OCI-LY1 (cell line): ENCODE results near the gene ARMH4.

Experiments used
- H2AFZ ChIP-seq: fragments of 200-600 bp; sonication (generic), shearing (Covaris generic); 2 replicates; pipeline ENCODE4 v1.6.0; 2014; ENCODE audit warnings: antibody characterized with exemption, mild to moderate bottlenecking, low read length
- H3F3A ChIP-seq: fragments of 200-600 bp; sonication (generic), shearing (Covaris generic); 2 replicates; pipeline ENCODE4 v1.6.0; 2014; ENCODE audit warnings: mild to moderate bottlenecking, antibody characterized with exemption, low read length, moderate library complexity; ENCODE audit not compliant: insufficient read depth
- H3K27ac ChIP-seq: fragments of 200-600 bp; sonication (generic); 2 replicates; pipeline ENCODE4 v1.5.1; 2014; ENCODE audit warnings: low read length, mixed run types, mild to moderate bottlenecking, low read depth; ENCODE audit not compliant: poor library complexity, severe bottlenecking
- H3K27me3 ChIP-seq: fragments of 200-600 bp; sonication (generic); 2 replicates; pipeline ENCODE4 v1.6.0; 2014; ENCODE audit warnings: antibody characterized with exemption, mild to moderate bottlenecking, low read length, moderate library complexity; ENCODE audit not compliant: insufficient read depth
- H3K36me3 ChIP-seq: fragments of 200-600 bp; sonication (generic); 2 replicates; pipeline ENCODE4 v1.6.1; 2014; ENCODE audit warnings: mild to moderate bottlenecking, antibody characterized with exemption, low read length, moderate library complexity, mixed read lengths; ENCODE audit not compliant: insufficient read depth
- H3K4me1 ChIP-seq: fragments of 200-600 bp; sonication (generic); 2 replicates; pipeline ENCODE4 v1.5.1; 2014; ENCODE audit warnings: mild to moderate bottlenecking, low read length, moderate library complexity; ENCODE audit not compliant: insufficient read depth, severe bottlenecking
- H3K4me2 ChIP-seq: fragments of 200-600 bp; sonication (generic), shearing (Covaris generic); 2 replicates; pipeline ENCODE4 v1.6.1; 2014; ENCODE audit warnings: low read length
- H3K4me3 ChIP-seq: fragments of 200-600 bp; sonication (generic); 2 replicates; pipeline ENCODE4 v1.5.1; 2014; ENCODE audit warnings: low read length, low read depth, mild to moderate bottlenecking, mixed read lengths; ENCODE audit not compliant: poor library complexity, severe bottlenecking
- H3K79me2 ChIP-seq: fragments of 200-600 bp; shearing (Covaris generic); 2 replicates; pipeline ENCODE4 v1.6.1; 2016; ENCODE audit warnings: mixed run types, low read length, mixed read lengths; ENCODE audit not compliant: insufficient read depth
- H3K9ac ChIP-seq: fragments of 200-600 bp; sonication (generic), shearing (Covaris generic); 2 replicates; pipeline ENCODE4 v1.6.1; 2014; ENCODE audit warnings: mild to moderate bottlenecking, low read length, mixed read lengths
- H3K9me2 ChIP-seq: fragments of 200-600 bp; sonication (generic), shearing (Covaris generic); 2 replicates; pipeline ENCODE4 v1.6.1; 2014; ENCODE audit warnings: low read depth, mild to moderate bottlenecking, low read length, mixed read lengths
- H3K9me3 ChIP-seq: fragments of 200-600 bp; shearing (Covaris generic); 2 replicates; pipeline ENCODE4 v1.6.1; 2014; ENCODE audit warnings: low read length, mixed read lengths
- H4K20me1 ChIP-seq: fragments of 200-600 bp; sonication (generic), shearing (Covaris generic); 2 replicates; pipeline ENCODE4 v1.6.0; 2016; ENCODE audit warnings: mild to moderate bottlenecking, low read length; ENCODE audit not compliant: insufficient read depth
- EZH2 ChIP-seq: fragments of 200-600 bp; sonication (generic), shearing (Covaris generic); IDR thresholded peaks from 2 replicates; pipeline ENCODE4 v1.8.0; 2017; ENCODE audit warnings: borderline replicate concordance, mixed run types, mild to moderate bottlenecking, antibody characterized with exemption, low read length, moderate library complexity, mixed read lengths
- TF ChIP-seq, protein P1 (sequence below): fragments of 200-600 bp; sonication (generic), shearing (Covaris generic); IDR thresholded peaks from 2 replicates; pipeline ENCODE4 v1.5.1; 2017; ENCODE audit warnings: mild to moderate bottlenecking, antibody characterized with exemption, low read length, moderate library complexity, mixed read lengths

Gene ARMH4

DNA sequence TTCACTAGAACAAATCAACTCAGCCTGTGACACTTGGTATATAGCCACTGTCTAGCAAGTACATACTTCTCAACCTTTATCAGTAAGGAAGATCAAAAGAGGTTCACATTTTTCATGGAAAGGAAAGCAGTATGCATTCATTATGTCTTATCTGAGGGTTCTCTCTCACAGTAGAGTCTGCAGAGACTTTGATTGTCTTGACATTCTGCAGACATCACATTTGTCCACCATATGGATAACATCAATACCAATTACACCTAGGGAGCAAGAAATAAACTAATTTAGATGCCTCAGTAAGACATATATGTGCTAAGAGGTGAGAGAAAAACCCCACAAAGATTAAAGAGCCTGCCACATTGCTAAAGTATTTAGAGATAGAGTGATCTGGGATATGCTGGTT, 175.3 kb downstream of the ARMH4 start:
- H3K9ac ChIP-seq: no peak overlapping the region
- TF ChIP-seq, protein P1, sequence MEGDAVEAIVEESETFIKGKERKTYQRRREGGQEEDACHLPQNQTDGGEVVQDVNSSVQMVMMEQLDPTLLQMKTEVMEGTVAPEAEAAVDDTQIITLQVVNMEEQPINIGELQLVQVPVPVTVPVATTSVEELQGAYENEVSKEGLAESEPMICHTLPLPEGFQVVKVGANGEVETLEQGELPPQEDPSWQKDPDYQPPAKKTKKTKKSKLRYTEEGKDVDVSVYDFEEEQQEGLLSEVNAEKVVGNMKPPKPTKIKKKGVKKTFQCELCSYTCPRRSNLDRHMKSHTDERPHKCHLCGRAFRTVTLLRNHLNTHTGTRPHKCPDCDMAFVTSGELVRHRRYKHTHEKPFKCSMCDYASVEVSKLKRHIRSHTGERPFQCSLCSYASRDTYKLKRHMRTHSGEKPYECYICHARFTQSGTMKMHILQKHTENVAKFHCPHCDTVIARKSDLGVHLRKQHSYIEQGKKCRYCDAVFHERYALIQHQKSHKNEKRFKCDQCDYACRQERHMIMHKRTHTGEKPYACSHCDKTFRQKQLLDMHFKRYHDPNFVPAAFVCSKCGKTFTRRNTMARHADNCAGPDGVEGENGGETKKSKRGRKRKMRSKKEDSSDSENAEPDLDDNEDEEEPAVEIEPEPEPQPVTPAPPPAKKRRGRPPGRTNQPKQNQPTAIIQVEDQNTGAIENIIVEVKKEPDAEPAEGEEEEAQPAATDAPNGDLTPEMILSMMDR: no peak
- no peak for TF ChIP-seq EZH2
- no peaks in the 10 kb centered on the region for H3K27me3 ChIP-seq
- H3K36me3 ChIP-seq: no peaks in the 10 kb centered on the region
- no peak overlapping the region for H3K4me3 ChIP-seq
- no peaks in the 10 kb centered on the region for H3K9me2 ChIP-seq
- H3K9me3 ChIP-seq: no peaks in the 10 kb centered on the region
- H3K4me2 ChIP-seq: no peak overlapping the region
- H2AFZ ChIP-seq: no peak overlapping the region
- H3K4me1 ChIP-seq: no peaks in the 10 kb centered on the region
- no peaks in the 10 kb centered on the region for H3K79me2 ChIP-seq
- H3F3A ChIP-seq: no peaks in the 10 kb centered on the region
- H4K20me1 ChIP-seq: no peaks in the 10 kb centered on the region
- H3K27ac ChIP-seq: no peak overlapping the region

DNA sequence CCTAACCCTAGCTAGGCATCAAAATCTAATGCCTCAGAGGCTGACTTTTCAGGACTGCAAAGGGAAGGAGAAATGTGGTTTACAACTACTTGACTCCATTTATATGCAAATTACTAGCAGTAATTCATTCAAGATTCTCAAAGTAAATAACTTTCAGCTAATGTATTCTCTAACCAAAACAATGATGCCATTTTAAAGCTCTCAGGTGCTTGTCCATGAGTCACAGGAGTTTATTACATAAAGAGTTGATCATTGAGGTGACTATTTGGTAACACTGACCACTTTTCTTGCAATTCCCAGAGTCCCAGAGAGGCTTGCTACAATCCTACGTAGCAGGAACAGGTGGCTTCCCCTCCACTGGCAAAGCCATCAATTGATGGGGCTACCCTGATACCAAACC, 177.1 kb downstream of the ARMH4 start:
- no peaks in the 10 kb centered on the region for H3K4me1 ChIP-seq
- H3K36me3 ChIP-seq: no peaks in the 10 kb centered on the region
- H3K9ac ChIP-seq: no peak overlapping the region
- no peak overlapping the region for H2AFZ ChIP-seq
- no peaks in the 10 kb centered on the region for H3F3A ChIP-seq
- H3K9me2 ChIP-seq: no peaks in the 10 kb centered on the region
- no peaks in the 10 kb centered on the region for H3K9me3 ChIP-seq
- no peak overlapping the region for H3K4me2 ChIP-seq
- no peaks in the 10 kb centered on the region for H3K27me3 ChIP-seq
- no peaks in the 10 kb centered on the region for H4K20me1 ChIP-seq
- H3K79me2 ChIP-seq: no peaks in the 10 kb centered on the region
- TF ChIP-seq EZH2: no peak
- TF ChIP-seq, protein P1: no peak
- no peak overlapping the region for H3K27ac ChIP-seq
- no peak overlapping the region for H3K4me3 ChIP-seq

DNA sequence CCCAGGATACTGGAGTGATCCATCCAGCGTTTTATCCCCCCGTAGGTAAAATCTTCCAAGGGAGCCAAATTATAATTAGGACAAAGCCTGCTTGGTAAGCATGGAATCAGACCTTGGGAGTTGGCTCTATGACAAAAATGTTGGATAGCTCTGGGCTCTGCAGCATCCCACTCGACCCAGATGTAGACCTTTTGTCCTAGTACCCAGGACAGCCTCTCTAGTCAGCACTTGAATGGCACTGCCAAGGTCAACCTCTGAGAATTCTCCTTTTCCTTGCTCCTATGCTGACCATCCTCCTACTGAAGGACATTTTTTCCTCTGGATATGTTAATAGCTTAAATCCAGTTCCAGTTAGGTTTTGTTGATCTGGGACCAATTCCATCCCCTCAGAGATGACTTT, 181.4 kb downstream of the ARMH4 start:
- no peaks in the 10 kb centered on the region for H3K36me3 ChIP-seq
- H3K9me3 ChIP-seq: no peaks in the 10 kb centered on the region
- H4K20me1 ChIP-seq: no peaks in the 10 kb centered on the region
- no peak overlapping the region for H2AFZ ChIP-seq
- no peaks in the 10 kb centered on the region for H3K9me2 ChIP-seq
- H3K4me1 ChIP-seq: no peaks in the 10 kb centered on the region
- no peak overlapping the region for H3K27ac ChIP-seq
- no peaks in the 10 kb centered on the region for H3F3A ChIP-seq
- H3K27me3 ChIP-seq: no peaks in the 10 kb centered on the region
- no peak overlapping the region for H3K4me3 ChIP-seq
- no peak overlapping the region for H3K4me2 ChIP-seq
- TF ChIP-seq, protein P1: no peak
- TF ChIP-seq EZH2: no peak
- no peak overlapping the region for H3K9ac ChIP-seq
- H3K79me2 ChIP-seq: no peaks in the 10 kb centered on the region
